NCI-H526 treated with DMSO at 0.1 percent for 48 hours (cell line): ENCODE measurements around the gene RAB12.

ENCODE experiments used
- DNase-seq: peaks from one replicate; lab custom pipeline; 2025; lab: John Stamatoyannopoulos, UW

RAB12 gene

GRCh38 chr18:8685141-8685913 lies 76.1 kb downstream of the RAB12 start:
- peak; percentile 29 for DNase-seq

GRCh38 chr18:8685914-8686216 lies 76.6 kb downstream of the RAB12 start:
- no peak for DNase-seq

GRCh38 chr18:8686611-8687010 lies 77.4 kb downstream of the RAB12 start:
- peak; percentile 5 for DNase-seq

GRCh38 chr18:8688216-8688800 lies 79.1 kb downstream of the RAB12 start:
- no peak for DNase-seq

GRCh38 chr18:8688816-8689215 lies 79.6 kb downstream of the RAB12 start:
- no peak for DNase-seq
